ENCODE measurements around the gene ZDHHC14.

- TF ChIP-seq POLR2A (IDR thresholded peaks at IDR 0.05): no peak
- TF ChIP-seq, protein P1, sequence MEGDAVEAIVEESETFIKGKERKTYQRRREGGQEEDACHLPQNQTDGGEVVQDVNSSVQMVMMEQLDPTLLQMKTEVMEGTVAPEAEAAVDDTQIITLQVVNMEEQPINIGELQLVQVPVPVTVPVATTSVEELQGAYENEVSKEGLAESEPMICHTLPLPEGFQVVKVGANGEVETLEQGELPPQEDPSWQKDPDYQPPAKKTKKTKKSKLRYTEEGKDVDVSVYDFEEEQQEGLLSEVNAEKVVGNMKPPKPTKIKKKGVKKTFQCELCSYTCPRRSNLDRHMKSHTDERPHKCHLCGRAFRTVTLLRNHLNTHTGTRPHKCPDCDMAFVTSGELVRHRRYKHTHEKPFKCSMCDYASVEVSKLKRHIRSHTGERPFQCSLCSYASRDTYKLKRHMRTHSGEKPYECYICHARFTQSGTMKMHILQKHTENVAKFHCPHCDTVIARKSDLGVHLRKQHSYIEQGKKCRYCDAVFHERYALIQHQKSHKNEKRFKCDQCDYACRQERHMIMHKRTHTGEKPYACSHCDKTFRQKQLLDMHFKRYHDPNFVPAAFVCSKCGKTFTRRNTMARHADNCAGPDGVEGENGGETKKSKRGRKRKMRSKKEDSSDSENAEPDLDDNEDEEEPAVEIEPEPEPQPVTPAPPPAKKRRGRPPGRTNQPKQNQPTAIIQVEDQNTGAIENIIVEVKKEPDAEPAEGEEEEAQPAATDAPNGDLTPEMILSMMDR (IDR thresholded peaks at IDR 0.05): no peak
Measured at GRCh38 chr6:157410045-157410444, 29.1 kb downstream of the ZDHHC14 start.

Data from thyroid gland (tissue), 4 donors.